ENCODE measurements around the gene ADAMTS18. TPM values are rescaled to one million over a fixed set of nuclear protein-coding genes. Genes with fewer than 3 reads are reported as not detected.
"Not testable (repeated sequence)": the region's sequence is repeated elsewhere in the genome, so short reads cannot be mapped to it uniquely, and the experiment has no call there.

The ADAMTS18 gene
- total RNA-seq, 4 donors from 2014 or later, result 0.10 to 0.42 (median 0.16) TPM; not detected in 1

- DNase-seq (ENCODE audit: low spot score in 2 of 2), result no peak
- Histone ChIP-seq H3K4me1 (peaks cover 7% of the 10 kb centered on the region), H3K4me3 (no peak overlapping the region), H3K9me3 (no peaks in the 10 kb centered on the region), H3K27me3 (no peaks in the 10 kb centered on the region), H3K27ac (no peak overlapping the region), H3K36me3 (no peaks in the 10 kb centered on the region)
- TF ChIP-seq CTCF (IDR thresholded peaks at IDR 0.05) (no peak), EP300 (IDR thresholded peaks at IDR 0.05) (no peak), POLR2A (IDR thresholded peaks at IDR 0.05) (no peak), POLR2AphosphoS5 (IDR thresholded peaks at IDR 0.05) (no peak)
- WGBS, result 29% methylated on average over 3 of the region's 3 CpGs
Measured at GRCh38 chr16:77468831-77469230, 34.0 kb upstream of the ADAMTS18 start.

GRCh38 chr16:77467821-77468335, 33.0 kb upstream of the ADAMTS18 start:
- Histone ChIP-seq H3K27ac (no peak overlapping the region), H3K36me3 (no peaks in the 10 kb centered on the region), H3K9me3 (no peaks in the 10 kb centered on the region), H3K27me3 (no peaks in the 10 kb centered on the region), H3K4me3 (no peak overlapping the region), H3K4me1 (peaks cover 7% of the 10 kb centered on the region)
- WGBS, result 74% methylated on average over 6 of the region's 6 CpGs
- DNase-seq (ENCODE audit: low spot score in 2 of 2), result no peak
- TF ChIP-seq POLR2AphosphoS5 (IDR thresholded peaks at IDR 0.05), result no peak

GRCh38 chr16:77463659-77464058, 28.8 kb upstream of the ADAMTS18 start:
- not testable (repeated sequence) for H3K36me3 ChIP-seq; H3K27ac ChIP-seq; H3K4me1 ChIP-seq; H3K27me3 ChIP-seq; H3K9me3 ChIP-seq; H3K4me3 ChIP-seq; DNase-seq (ENCODE audit: low spot score in 2 of 2)
- 92% methylated on average over 3 of the region's 5 CpGs for WGBS

GRCh38 chr16:77462894-77463293, 28.1 kb upstream of the ADAMTS18 start:
- Histone ChIP-seq H3K9me3 (no peaks in the 10 kb centered on the region), H3K27ac (no peak overlapping the region), H3K4me3 (no peak overlapping the region), H3K36me3 (no peaks in the 10 kb centered on the region), H3K27me3 (peaks cover 3% of the 10 kb centered on the region), H3K4me1 (no peaks in the 10 kb centered on the region)
- no peak for DNase-seq (ENCODE audit: low spot score in 2 of 2)
- 51% methylated on average over 3 of the region's 3 CpGs for WGBS
- TF ChIP-seq EP300 (IDR thresholded peaks at IDR 0.05), result no peak
- no peak for TF ChIP-seq POLR2A (IDR thresholded peaks at IDR 0.05)

GRCh38 chr16:77459534-77460254, 24.9 kb upstream of the ADAMTS18 start:
- Histone ChIP-seq H3K36me3 (no peaks in the 10 kb centered on the region), H3K4me3 (no peak overlapping the region), H3K4me1 (no peaks in the 10 kb centered on the region), H3K27ac (no peak overlapping the region), H3K27me3 (peaks cover 3% of the 10 kb centered on the region), H3K9me3 (no peaks in the 10 kb centered on the region)
- no peak for DNase-seq (ENCODE audit: low spot score in 2 of 2)
- 74% methylated on average over 3 of the region's 3 CpGs for WGBS
- TF ChIP-seq CTCF (IDR thresholded peaks at IDR 0.05) (no peak), POLR2AphosphoS5 (IDR thresholded peaks at IDR 0.05) (no peak), POLR2A (IDR thresholded peaks at IDR 0.05) (no peak), EP300 (IDR thresholded peaks at IDR 0.05) (no peak)

- Histone ChIP-seq H3K4me3 (no peak overlapping the region), H3K4me1 (no peaks in the 10 kb centered on the region), H3K9me3 (no peaks in the 10 kb centered on the region), H3K27ac (no peak overlapping the region), H3K27me3 (peaks cover 5% of the 10 kb centered on the region), H3K36me3 (no peaks in the 10 kb centered on the region)
- no peak for DNase-seq (ENCODE audit: low spot score in 2 of 2)
- TF ChIP-seq POLR2AphosphoS5 (IDR thresholded peaks at IDR 0.05) (no peak), POLR2A (IDR thresholded peaks at IDR 0.05) (no peak), CTCF (IDR thresholded peaks at IDR 0.05) (no peak), EP300 (IDR thresholded peaks at IDR 0.05) (no peak)
- WGBS, result 67% methylated on average over 5 of the region's 5 CpGs
Measured at GRCh38 chr16:77457046-77457445, 22.2 kb upstream of the ADAMTS18 start.

Data from suprapubic skin (tissue), 4 donors.